GM18873 (cell line): ENCODE results near the gene TMEM87B.
"Not testable (repeated sequence)": the region's sequence is repeated elsewhere in the genome, so short reads cannot be mapped to it uniquely, and the experiment has no call there.

Experiments
- ATAC-seq: cut with Tn5 transposase; IDR thresholded peaks from one replicate; pipeline ENCODE4 v1.9.1; 2021; ENCODE audit warnings: mild to moderate bottlenecking, moderate library complexity, moderate number of reproducible peaks; ENCODE audit not compliant: unreplicated experiment, low FRiP score

The TMEM87B gene

GRCh38 chr2:112032689-112033465 is 22.2 kb upstream of the TMEM87B start:
- ATAC-seq = no peak

GRCh38 chr2:112033600-112033999 is 21.5 kb upstream of the TMEM87B start:
- ATAC-seq = no peak

GRCh38 chr2:112034924-112035323 is 20.1 kb upstream of the TMEM87B start:
- no peak for ATAC-seq

- no peak for ATAC-seq
Observed at GRCh38 chr2:112035786-112036185, 19.3 kb upstream of the TMEM87B start.

GRCh38 chr2:112039556-112039955 is 15.5 kb upstream of the TMEM87B start:
- not testable (repeated sequence) for ATAC-seq

GRCh38 chr2:112040066-112040465 is 15.0 kb upstream of the TMEM87B start:
- ATAC-seq = not testable (repeated sequence)

- not testable (repeated sequence) for ATAC-seq
Observed at GRCh38 chr2:112041460-112041859, 13.6 kb upstream of the TMEM87B start.

GRCh38 chr2:112045446-112046014 is 9.5 kb upstream of the TMEM87B start:
- no peak for ATAC-seq

- no peak for ATAC-seq
Observed at GRCh38 chr2:112046231-112046630, 8.8 kb upstream of the TMEM87B start.

GRCh38 chr2:112047537-112048235 is 7.4 kb upstream of the TMEM87B start:
- ATAC-seq = no peak

- no peak for ATAC-seq
Observed at GRCh38 chr2:112048236-112048592, 6.9 kb upstream of the TMEM87B start.

- no peak for ATAC-seq
Observed at GRCh38 chr2:112048887-112049286, 6.2 kb upstream of the TMEM87B start.

- no peak for ATAC-seq
Observed at GRCh38 chr2:112050316-112050715, 4.8 kb upstream of the TMEM87B start.

- ATAC-seq = peak; percentile 46
Observed at GRCh38 chr2:112053917-112054846, 887 bp upstream of the TMEM87B start.

- ATAC-seq = peak; percentile 2
Observed at GRCh38 chr2:112055730-112056625, 909 bp downstream of the TMEM87B start.

GRCh38 chr2:112056626-112056987 is 1.5 kb downstream of the TMEM87B start:
- no peak for ATAC-seq

GRCh38 chr2:112059671-112060070 is 4.6 kb downstream of the TMEM87B start:
- no peak for ATAC-seq

GRCh38 chr2:112061299-112061698 is 6.2 kb downstream of the TMEM87B start:
- ATAC-seq = no peak

GRCh38 chr2:112061840-112062239 is 6.8 kb downstream of the TMEM87B start:
- no peak for ATAC-seq

GRCh38 chr2:112062894-112063293 is 7.8 kb downstream of the TMEM87B start:
- no peak for ATAC-seq
